ENCODE measurements around the gene STAC.

DNA sequence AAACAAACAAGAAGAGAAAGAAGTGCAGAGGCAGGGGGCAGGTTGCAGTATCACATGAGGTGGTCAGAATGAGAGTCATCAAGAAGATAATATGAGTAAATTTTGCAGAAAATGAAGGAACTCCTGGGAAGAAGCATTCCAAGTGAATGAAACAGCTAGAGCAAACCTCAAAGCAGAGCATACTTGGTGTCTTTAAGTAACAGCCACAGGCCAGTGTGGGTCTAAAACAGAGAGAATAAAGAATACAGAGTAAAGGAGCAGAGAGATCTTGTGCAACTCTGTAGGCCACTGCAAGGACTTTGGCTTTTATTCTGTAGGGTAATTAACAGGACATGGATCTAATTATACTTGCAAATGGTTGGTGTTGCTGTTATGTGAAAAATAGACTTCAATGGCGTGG lies 81.3 kb downstream of the STAC start:
- TF ChIP-seq, protein P1, sequence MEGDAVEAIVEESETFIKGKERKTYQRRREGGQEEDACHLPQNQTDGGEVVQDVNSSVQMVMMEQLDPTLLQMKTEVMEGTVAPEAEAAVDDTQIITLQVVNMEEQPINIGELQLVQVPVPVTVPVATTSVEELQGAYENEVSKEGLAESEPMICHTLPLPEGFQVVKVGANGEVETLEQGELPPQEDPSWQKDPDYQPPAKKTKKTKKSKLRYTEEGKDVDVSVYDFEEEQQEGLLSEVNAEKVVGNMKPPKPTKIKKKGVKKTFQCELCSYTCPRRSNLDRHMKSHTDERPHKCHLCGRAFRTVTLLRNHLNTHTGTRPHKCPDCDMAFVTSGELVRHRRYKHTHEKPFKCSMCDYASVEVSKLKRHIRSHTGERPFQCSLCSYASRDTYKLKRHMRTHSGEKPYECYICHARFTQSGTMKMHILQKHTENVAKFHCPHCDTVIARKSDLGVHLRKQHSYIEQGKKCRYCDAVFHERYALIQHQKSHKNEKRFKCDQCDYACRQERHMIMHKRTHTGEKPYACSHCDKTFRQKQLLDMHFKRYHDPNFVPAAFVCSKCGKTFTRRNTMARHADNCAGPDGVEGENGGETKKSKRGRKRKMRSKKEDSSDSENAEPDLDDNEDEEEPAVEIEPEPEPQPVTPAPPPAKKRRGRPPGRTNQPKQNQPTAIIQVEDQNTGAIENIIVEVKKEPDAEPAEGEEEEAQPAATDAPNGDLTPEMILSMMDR (IDR thresholded peaks at IDR 0.05; ENCODE audit: insufficient read depth, low read depth, low read length), result no peak
- TF ChIP-seq EZH2 (IDR thresholded peaks at IDR 0.05; ENCODE audit: insufficient read depth, low read length), result no peak
